ENCODE data around the gene MRFAP1L1. TPM values are rescaled to one million over a fixed set of nuclear protein-coding genes. Genes with fewer than 3 reads are reported as not detected.
"Not testable (repeated sequence)": the region's sequence is repeated elsewhere in the genome, so short reads cannot be mapped to it uniquely, and the experiment has no call there.

Gene MRFAP1L1
- total RNA-seq, 2 donors from 2014 or later, result 47.1 to 62.6 TPM

DNA sequence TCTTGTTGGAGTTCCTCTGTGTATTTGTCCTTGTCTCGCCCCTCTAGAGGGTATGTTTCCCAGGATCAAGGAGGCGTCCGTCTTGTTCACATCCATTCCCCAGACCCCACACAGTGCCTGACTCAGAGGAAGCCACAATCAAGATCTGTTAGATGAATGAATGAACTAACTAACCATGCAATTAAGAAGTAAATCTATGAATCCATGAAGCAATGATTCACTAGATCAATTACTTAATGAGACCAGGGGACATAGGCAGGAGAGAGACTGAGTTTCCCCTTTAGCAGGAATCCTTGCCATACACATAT lies 18.2 kb upstream of the MRFAP1L1 start:
- Histone ChIP-seq H3K9me3 (no peaks in the 10 kb centered on the region), H3K36me3 (no peaks in the 10 kb centered on the region), H3K4me3 (no peak overlapping the region), H3K4me1 (ENCODE audit: control insufficient read depth in 1 of 2, low read depth in 2 of 2) (peaks cover 6 to 7% of the 10 kb centered on the region in 2 donors), H3K27ac (no peak overlapping the region), H3K27me3 (replicated peaks; ENCODE audit: insufficient read depth) (no peaks in the 10 kb centered on the region)
- TF ChIP-seq, protein P1, sequence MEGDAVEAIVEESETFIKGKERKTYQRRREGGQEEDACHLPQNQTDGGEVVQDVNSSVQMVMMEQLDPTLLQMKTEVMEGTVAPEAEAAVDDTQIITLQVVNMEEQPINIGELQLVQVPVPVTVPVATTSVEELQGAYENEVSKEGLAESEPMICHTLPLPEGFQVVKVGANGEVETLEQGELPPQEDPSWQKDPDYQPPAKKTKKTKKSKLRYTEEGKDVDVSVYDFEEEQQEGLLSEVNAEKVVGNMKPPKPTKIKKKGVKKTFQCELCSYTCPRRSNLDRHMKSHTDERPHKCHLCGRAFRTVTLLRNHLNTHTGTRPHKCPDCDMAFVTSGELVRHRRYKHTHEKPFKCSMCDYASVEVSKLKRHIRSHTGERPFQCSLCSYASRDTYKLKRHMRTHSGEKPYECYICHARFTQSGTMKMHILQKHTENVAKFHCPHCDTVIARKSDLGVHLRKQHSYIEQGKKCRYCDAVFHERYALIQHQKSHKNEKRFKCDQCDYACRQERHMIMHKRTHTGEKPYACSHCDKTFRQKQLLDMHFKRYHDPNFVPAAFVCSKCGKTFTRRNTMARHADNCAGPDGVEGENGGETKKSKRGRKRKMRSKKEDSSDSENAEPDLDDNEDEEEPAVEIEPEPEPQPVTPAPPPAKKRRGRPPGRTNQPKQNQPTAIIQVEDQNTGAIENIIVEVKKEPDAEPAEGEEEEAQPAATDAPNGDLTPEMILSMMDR (IDR thresholded peaks at IDR 0.05), result no peak
- ATAC-seq (ENCODE audit: insufficient number of reproducible peaks, low FRiP score, low read depth) (no peak), DNase-seq (ENCODE audit: low spot score) (no peak)

DNA sequence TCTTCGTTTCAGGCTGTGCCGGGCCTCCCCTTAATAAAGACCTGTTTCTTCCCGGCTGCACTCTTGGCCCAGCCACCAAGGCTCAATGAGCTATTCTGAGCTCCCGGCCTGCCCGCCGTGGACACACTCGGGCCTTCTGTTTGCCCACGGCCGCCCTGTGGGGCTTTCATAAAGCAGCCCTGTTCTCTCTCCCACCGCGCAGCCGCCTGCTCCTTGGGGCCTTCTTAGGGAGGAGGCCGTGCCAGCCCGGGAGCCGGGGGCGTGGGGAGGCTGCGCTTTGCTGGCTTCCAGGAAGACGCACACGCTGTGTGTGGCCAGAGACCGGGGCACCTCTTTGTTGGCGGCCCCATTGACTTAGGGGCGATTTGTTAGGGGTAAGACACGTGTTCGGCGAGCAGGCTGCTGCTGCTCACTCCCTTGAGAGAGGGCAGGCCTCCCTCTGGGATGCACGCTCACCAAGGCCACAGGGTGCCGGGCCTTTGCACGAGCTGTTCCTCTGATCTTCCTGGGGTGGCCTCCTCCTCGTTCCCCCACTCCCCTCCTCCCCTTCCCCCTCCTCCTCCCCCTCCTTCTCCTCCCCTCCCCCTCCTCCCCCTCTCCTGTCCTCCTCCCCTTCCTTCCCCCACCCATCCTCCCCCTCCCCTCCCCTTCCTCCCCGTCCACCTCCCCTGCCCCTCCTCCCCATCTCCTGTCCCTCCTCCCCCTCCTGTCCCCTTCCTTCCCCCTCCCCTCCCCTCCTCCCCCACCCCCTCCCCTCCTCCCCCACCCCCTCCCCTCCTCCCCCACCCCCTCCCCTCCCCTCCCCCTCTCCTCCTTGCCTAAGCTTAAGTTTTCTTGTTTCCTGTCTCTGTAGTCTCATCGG lies 17.6 kb upstream of the MRFAP1L1 start:
- DNase-seq (ENCODE audit: low spot score) (no peak), ATAC-seq (ENCODE audit: insufficient number of reproducible peaks, low FRiP score, low read depth) (no peak)
- H3K4me1 ChIP-seq (ENCODE audit: control insufficient read depth in 1 of 2, low read depth in 2 of 2), result peaks cover 0 to 1% of the 10 kb centered on the region in 2 donors
- TF ChIP-seq, protein P1 (IDR thresholded peaks at IDR 0.05), result no peak
- no peaks in the 10 kb centered on the region for H3K27me3 ChIP-seq (replicated peaks; ENCODE audit: insufficient read depth)
- H3K4me3 ChIP-seq, result no peak overlapping the region
- H3K27ac ChIP-seq, result no peak overlapping the region
- no peaks in the 10 kb centered on the region for H3K9me3 ChIP-seq
- no peaks in the 10 kb centered on the region for H3K36me3 ChIP-seq

DNA sequence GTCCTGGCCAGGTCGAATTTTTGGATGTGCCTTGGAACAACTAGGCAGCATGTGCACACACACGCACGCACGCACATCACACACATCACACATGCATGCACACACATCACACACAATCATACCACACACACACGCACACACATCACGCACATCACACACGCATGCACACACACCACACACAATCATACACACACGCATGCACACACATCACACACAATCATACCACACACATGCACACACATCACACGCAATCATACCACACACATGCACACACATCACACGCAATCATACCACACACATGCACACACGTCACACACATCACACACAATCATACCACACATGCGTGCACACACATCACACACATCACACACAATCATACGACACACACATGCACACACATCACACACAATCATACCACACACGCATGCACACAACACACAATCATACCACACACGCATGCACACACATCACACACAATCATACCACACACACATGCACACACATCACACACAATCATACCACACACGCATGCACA lies 15.8 kb upstream of the MRFAP1L1 start:
- not testable (repeated sequence) for H3K4me3 ChIP-seq; DNase-seq (ENCODE audit: low spot score); H3K4me1 ChIP-seq (ENCODE audit: control insufficient read depth in 1 of 2, low read depth in 2 of 2); H3K9me3 ChIP-seq; H3K36me3 ChIP-seq; ATAC-seq (ENCODE audit: insufficient number of reproducible peaks, low FRiP score, low read depth); H3K27me3 ChIP-seq (replicated peaks; ENCODE audit: insufficient read depth); H3K27ac ChIP-seq

DNA sequence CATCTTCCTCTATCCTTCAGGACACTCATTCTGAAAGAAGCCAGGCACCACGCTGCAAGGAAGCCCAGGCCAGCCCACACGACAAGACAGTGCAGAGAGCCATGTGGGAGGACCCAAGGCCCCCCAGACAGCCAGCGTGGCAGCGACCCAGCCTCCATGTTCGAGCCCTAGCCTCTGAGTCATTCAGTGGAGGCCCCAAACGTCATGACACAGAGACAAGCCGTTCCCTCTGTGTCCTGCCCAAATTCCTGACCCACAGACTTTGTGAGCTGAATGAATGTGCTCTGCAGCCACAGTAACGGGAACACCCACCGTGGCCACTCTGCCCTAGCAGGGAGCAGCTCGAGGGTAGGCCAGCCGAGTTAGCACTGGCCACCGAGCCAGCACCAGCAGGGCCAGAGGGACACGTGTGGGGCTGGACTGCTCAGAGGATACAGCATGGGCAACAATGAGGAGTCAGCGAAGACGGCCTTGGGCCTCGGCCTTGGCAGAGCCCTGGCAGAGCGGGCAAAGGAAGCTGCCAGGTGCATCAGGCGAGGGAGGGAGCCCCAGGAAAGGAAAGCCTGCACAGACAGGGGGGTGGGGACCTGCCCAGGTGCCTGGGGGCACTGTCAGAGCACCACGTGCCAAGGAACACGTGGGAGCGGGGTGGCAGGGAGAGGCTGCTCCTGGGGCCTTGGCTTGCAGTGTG lies 14.9 kb upstream of the MRFAP1L1 start:
- no peak overlapping the region for H3K4me3 ChIP-seq
- no peak for ATAC-seq (ENCODE audit: insufficient number of reproducible peaks, low FRiP score, low read depth)
- no peaks in the 10 kb centered on the region for H3K9me3 ChIP-seq
- DNase-seq (ENCODE audit: low spot score), result no peak
- no peaks in the 10 kb centered on the region for H3K4me1 ChIP-seq (ENCODE audit: control insufficient read depth in 1 of 2, low read depth in 2 of 2)
- TF ChIP-seq, protein P1 (IDR thresholded peaks at IDR 0.05), result no peak
- H3K27ac ChIP-seq, result no peak overlapping the region
- no peaks in the 10 kb centered on the region for H3K27me3 ChIP-seq (replicated peaks; ENCODE audit: insufficient read depth)
- H3K36me3 ChIP-seq, result no peaks in the 10 kb centered on the region

DNA sequence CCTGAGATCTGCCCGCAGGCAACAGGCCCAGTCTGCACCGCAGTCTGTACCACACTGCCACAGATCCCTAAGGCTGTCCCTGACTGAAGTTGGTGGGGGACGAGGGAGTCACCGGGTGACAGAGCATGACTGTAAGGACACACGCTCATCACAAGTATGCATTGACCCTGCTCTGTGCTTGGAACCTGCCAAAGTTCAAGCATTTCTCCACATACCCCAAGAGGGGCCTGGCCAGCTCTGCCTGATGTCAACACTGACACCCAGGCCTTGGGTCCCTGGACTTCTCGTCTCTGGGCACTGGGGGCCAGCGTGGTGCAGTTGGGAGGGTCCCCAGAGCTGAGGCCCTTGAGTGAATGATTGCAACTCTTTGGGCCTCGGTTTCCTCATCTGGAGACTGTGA lies 14.2 kb upstream of the MRFAP1L1 start:
- no peak for DNase-seq (ENCODE audit: low spot score)
- TF ChIP-seq, protein P1 (IDR thresholded peaks at IDR 0.05), result no peak
- Histone ChIP-seq H3K4me1 (ENCODE audit: control insufficient read depth in 1 of 2, low read depth in 2 of 2) (no peaks in the 10 kb centered on the region), H3K4me3 (no peak overlapping the region), H3K36me3 (no peaks in the 10 kb centered on the region), H3K27ac (no peak overlapping the region), H3K9me3 (no peaks in the 10 kb centered on the region), H3K27me3 (replicated peaks; ENCODE audit: insufficient read depth) (no peaks in the 10 kb centered on the region)
- no peak for ATAC-seq (ENCODE audit: insufficient number of reproducible peaks, low FRiP score, low read depth)

Data from thoracic aorta (tissue), 2 donors.